Liver (tissue), 3 donors: ENCODE data around the gene TSPAN16.
"Not testable (repeated sequence)": the region's sequence is repeated elsewhere in the genome, so short reads cannot be mapped to it uniquely, and the experiment has no call there.

Source experiments
- EGR1 ChIP-seq, 2 donors: IDR thresholded peaks; 2 replicates each; pipeline ENCODE4 v1.6.1; 2016 to 2018; ENCODE audit warnings: antibody characterized with exemption in 2 of 2, low read depth in 2 of 2
- RAD21 ChIP-seq, 2 donors: IDR thresholded peaks; 2 replicates each; pipeline ENCODE4 v1.6.1; 2016; ENCODE audit warnings: antibody characterized with exemption in 2 of 2, mild to moderate bottlenecking in 2 of 2
- TF ChIP-seq, protein P1 (sequence below): fragments of 150-350 bp; IDR thresholded peaks from 2 replicates; pipeline ENCODE4 v1.5.1; 2017; ENCODE audit warnings: improper control_type of control experiment, low read depth, low read length; ENCODE audit not compliant: missing input control
- donor health status: healthy.
- donor health status: healthy.

DNA sequence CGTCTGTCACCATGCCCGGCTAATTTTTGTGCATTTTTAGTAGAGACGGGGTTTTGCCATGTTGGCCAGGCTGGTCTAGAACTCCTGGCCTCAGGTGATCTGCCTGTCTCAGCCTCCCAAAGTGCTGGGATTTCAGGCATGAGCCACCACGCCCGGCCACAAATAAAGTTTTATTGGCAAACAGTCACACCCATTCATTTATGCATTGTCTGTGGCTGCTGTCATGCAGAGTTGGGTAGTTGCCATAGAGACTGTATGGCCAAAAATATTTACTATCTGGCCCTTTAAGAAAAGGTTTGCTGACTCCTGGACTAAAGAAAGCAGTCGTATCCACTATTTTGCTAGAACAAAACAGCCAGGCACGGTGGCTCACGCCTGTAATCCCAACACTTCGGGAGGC, 37.9 kb downstream of the TSPAN16 start:
- TF ChIP-seq, protein P1, sequence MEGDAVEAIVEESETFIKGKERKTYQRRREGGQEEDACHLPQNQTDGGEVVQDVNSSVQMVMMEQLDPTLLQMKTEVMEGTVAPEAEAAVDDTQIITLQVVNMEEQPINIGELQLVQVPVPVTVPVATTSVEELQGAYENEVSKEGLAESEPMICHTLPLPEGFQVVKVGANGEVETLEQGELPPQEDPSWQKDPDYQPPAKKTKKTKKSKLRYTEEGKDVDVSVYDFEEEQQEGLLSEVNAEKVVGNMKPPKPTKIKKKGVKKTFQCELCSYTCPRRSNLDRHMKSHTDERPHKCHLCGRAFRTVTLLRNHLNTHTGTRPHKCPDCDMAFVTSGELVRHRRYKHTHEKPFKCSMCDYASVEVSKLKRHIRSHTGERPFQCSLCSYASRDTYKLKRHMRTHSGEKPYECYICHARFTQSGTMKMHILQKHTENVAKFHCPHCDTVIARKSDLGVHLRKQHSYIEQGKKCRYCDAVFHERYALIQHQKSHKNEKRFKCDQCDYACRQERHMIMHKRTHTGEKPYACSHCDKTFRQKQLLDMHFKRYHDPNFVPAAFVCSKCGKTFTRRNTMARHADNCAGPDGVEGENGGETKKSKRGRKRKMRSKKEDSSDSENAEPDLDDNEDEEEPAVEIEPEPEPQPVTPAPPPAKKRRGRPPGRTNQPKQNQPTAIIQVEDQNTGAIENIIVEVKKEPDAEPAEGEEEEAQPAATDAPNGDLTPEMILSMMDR = not testable (repeated sequence)
- TF ChIP-seq RAD21 (IDR thresholded peaks at IDR 0.05); EGR1 (IDR thresholded peaks at IDR 0.05; ENCODE audit: low read depth in 2 of 2): not testable (repeated sequence)
